GM19467 (cell line): Measurements from ENCODE around the gene GMCL2.
"Not testable (repeated sequence)": the region's sequence is repeated elsewhere in the genome, so short reads cannot be mapped to it uniquely, and the experiment has no call there.

Experiments used
- ATAC-seq: cut with Tn5 transposase; IDR thresholded peaks from one replicate; pipeline ENCODE4 v1.9.1; 2021; ENCODE audit warnings: mild to moderate bottlenecking, moderate library complexity; ENCODE audit not compliant: unreplicated experiment

Gene GMCL2

GRCh38 chr5:178187014-178187413 lies at the start of gene GMCL2:
TSS of gene GMCL2 (minus strand) at chr5:178187371. CDS start at chr5:178187299, 72 bp downstream.
- no peak for ATAC-seq

GRCh38 chr5:178236679-178237078 lies 49.5 kb upstream of the GMCL2 start:
- ATAC-seq = no peak

GRCh38 chr5:178236126-178236525 lies 49.0 kb upstream of the GMCL2 start:
- no peak for ATAC-seq

GRCh38 chr5:178235588-178235974 lies 48.4 kb upstream of the GMCL2 start:
- no peak for ATAC-seq

- no peak for ATAC-seq
Observed at GRCh38 chr5:178234750-178235587, 47.8 kb upstream of the GMCL2 start.

- no peak for ATAC-seq
Observed at GRCh38 chr5:178234121-178234749, 47.1 kb upstream of the GMCL2 start.

- no peak for ATAC-seq
Observed at GRCh38 chr5:178232920-178233429, 45.8 kb upstream of the GMCL2 start.

GRCh38 chr5:178232124-178232919 lies 45.2 kb upstream of the GMCL2 start, which contains the start of gene PHYKPL:
TSS of gene PHYKPL (minus strand) at chr5:178232802. CDS start at chr5:178232550, 252 bp downstream.
- peak; percentile 54 for ATAC-seq

- no peak for ATAC-seq
Observed at GRCh38 chr5:178231539-178232123, 44.5 kb upstream of the GMCL2 start.

GRCh38 chr5:178230879-178231538 lies 43.8 kb upstream of the GMCL2 start:
- ATAC-seq = no peak

GRCh38 chr5:178229861-178230260 lies 42.7 kb upstream of the GMCL2 start:
- no peak for ATAC-seq

- not testable (repeated sequence) for ATAC-seq
Observed at GRCh38 chr5:178229111-178229510, 41.9 kb upstream of the GMCL2 start.

GRCh38 chr5:178228609-178229008 lies 41.4 kb upstream of the GMCL2 start:
- no peak for ATAC-seq

GRCh38 chr5:178227929-178228328 lies 40.8 kb upstream of the GMCL2 start:
- no peak for ATAC-seq

GRCh38 chr5:178227138-178227659 lies 40.0 kb upstream of the GMCL2 start:
- ATAC-seq = no peak

GRCh38 chr5:178225174-178225573 lies 38.0 kb upstream of the GMCL2 start:
- no peak for ATAC-seq

- ATAC-seq = no peak
Observed at GRCh38 chr5:178224403-178224802, 37.2 kb upstream of the GMCL2 start.

- no peak for ATAC-seq
Observed at GRCh38 chr5:178223828-178224335, 36.7 kb upstream of the GMCL2 start.

- no peak for ATAC-seq
Observed at GRCh38 chr5:178223196-178223773, 36.1 kb upstream of the GMCL2 start.
